NOMO-1 (cell line): ENCODE data around the gene MYDGF.
"Not testable (repeated sequence)": the region's sequence is repeated elsewhere in the genome, so short reads cannot be mapped to it uniquely, and the experiment has no call there.

Experiments used
- DNase-seq, 2 experiments: peaks; one replicate each; lab custom pipeline; 2025; ENCODE audit not compliant: unreplicated experiment in 2 of 2; lab: John Stamatoyannopoulos, UW

MYDGF gene

DNA sequence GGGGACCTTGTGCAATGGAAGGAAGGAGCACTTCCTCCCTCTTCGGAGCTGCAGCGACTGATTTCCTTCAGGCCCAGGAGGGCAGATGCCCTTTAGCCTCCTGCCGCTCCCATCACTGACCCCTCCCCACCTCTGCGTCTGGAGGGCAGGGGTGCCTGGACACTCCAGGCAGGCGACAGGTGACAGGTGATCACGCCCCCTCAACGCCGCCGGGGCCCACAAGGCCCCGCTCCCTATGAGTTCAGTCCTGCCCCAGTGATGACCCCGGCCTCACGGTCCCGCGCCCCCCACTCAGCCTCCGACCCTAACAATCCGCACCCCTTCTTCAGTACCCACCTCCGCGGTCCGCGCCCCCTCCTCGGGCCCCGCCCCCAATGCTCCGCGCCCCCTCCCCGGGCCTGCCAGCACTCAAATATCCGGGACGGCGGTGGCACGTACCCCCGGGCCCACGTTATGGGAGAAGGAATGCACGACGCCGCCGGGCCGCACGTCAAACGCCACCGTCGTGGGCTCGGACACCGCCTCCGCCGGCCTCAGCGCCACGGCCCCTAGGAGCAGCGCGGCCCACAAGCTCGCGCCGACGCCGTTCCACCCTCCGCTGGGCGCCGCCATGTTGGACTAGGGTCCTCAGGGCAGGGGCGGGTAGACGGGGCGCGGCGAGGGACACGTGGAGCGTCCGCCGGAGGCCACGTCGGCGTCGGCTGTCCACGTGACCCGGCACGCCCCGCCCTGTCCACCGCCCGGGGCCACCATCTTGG, at the start of gene MYDGF:
TSS of gene MYDGF (minus strand) at position 620 of the 758 bp plus-strand sequence. CDS start at position 612, 8 bp downstream.
- peak; percentile 86 for DNase-seq

DNA sequence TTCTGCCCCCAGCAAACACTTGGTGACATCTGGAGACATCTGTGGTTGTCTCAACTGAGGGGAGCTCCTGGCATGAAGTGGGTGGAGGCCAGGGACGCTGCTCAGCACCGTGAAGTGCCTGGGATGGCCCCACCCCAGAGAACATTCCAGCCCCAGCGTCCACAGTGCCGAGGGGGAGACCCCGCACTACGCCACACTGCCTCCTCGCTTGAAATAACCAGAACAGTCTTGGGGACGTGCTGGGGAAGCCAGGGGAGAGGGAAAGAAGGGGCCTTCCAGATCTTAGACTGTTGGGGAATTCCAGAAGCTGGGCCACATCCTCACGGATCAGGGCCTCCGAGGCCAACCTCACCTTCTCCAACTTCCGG, 49.3 kb upstream of the MYDGF start:
- no peak for DNase-seq

DNA sequence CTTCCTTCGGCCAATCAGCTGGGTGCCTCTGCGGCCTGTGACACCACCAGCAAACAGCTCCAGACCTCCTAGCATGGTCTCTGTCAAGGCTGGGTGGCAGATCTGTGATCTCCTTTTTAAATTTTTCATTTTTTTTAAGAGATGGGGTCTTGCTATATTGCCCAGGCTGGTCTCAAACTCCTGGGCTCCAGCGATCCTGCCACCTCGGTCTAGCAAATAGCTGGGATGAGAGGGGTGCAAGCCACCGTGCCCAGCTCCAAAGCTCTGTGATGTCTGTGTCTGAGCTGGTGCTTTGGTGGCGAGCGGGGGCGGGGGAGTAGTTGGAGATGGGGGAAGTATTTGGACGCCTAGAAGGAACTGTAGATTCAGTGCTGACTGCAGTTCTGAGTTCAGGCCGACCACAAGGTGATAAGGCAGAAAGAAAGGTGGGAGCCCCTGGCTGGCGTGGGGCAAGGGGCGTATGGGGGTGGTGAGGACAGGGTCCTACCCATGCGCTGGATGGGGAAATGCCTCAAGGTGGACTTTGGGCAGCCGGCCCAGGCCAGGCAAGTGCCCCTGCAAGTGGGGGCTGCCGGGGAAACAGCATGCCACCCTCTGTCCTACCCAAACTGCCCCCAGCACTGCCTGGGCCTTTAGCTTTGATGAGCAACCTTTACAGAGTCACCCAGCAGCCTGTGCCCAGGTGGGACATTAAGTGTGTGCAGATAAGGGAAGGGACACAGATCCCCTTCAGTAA, 48.0 kb upstream of the MYDGF start:
- no peak for DNase-seq

DNA sequence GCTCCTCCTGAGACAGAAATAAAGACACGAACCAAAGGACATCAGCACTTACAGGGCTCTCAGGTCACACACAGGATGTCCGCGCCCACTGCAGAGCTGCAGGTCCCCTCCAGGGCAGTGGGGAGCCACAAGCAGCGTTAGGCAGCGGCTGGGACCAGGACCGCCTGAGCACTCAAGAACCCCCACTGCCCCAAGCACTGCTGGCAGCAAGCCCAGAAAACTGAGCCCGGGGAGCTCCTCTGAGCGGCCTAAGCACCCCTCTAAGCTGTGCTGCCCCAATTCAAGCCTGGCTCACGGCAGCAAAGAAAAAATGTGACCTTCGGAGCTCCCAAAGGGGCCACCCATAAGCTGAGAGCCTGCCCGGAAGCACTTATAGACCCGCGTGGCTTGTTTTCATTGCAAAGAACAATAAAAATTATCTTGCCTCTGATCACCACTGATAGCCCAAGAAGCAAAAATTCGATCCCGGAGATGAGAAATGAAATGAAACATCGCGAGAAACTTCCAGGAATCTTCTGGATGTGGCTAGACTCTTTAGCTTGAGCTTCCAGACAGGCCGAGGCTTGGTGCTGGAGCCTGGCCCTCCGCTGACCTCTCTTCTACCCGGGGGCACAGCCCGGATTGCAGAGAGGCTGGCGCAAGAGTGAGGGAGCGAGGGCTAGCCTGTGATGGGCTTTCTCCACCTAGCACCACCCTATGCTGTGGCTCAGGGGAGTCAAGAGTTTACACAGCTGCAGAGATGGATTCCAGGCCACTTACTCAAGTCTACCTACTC, 47.2 kb upstream of the MYDGF start:
- no peak for DNase-seq

DNA sequence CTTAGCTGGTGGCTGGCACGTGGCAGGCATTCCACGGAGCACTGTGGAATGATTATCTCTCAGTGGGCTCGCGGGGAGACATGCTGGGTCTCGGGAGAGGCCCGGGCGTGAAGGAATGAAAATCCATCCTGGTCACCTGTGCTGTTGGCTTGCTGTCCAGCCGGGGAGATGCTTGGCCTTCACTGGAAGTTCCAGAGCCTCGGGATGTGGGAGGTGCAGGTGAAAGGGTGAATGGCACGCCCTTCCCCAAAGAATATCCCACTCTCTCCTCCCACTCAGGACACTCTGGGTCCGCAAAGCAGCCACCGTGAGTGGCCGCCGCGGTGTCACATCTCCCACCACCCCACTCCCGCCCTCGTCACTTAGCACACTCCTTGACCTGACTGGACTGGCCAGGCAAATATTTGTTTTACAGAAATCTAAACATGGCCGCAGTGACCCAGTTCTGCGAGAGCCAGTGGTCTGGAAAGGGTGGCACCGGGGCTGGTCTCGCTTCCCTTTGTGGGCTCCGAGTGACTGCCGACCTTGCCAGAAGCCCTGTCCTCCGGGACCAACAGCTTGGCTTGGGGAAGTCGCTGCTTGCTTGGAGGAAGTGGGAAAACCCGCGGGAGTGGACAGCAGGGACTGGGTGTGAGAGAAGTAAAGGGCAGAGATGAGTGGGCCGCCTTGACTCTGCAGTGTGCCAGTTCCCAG, 45.5 kb upstream of the MYDGF start:
- no peak for DNase-seq

DNA sequence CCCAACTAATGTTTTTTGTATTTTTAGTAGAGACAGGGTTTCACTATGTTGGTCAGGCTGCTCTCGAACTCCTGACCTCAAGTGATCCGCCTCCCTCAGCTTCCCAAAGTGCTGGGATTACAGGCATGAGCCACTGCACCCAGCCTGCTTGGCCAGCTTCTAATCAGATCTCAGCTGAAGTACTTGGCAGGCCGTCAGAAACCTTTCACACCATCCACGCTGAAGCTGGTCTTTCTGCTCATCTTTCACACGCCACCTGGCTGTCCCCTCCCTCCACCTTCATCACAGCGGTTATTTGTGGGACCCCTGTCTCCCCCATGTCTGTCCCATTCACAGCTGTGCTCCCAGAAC, 45.0 kb upstream of the MYDGF start:
- DNase-seq: not testable (repeated sequence)

DNA sequence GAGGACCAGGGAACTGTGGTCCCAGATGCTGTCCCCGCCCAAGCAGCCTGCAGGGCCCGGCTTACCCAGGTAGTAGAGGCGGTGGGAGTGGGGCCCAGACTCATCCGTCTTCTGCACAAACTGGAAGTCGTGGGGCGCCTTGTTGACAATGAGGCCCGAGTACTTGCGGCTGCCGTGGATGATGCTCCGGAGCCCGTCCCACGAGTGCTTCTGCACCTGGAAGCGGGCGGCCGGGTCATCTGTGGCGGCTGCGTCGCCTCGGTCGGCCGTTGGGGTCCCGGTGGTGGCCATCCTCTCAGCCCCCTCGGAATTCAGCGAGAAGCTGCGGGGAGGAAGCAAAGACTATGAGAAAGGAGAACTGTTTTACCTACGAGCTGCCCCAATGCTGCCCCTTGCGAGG, 43.9 kb upstream of the MYDGF start:
- no peak for DNase-seq

DNA sequence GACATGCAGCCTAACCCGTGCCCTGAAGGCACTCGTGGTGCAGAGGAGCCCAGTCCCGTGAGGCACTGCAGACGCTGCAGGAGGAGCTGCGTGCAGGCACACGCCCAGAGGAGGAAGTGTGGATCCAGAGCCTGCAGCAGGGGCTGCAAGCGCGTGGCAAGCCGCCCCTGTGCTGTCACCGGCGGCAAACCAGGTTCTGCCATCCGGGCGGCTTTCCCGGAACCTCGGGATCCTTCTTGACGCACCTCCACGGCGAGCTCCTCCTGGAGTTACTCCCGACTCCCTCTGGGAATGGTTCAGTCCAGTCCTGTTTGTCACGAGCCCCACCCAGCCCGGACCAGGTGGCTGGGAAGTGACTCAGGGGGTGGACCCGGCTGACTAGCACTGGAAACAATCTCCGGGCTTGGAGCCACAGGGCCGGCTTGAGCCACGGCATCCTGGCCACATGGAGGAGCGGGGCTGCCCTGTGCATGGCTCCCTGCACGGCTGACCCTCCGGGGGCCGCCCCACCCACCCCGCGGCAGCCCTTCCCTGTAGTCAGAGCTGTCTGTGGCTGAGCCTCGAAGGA, 43.3 kb upstream of the MYDGF start:
- no peak for DNase-seq

DNA sequence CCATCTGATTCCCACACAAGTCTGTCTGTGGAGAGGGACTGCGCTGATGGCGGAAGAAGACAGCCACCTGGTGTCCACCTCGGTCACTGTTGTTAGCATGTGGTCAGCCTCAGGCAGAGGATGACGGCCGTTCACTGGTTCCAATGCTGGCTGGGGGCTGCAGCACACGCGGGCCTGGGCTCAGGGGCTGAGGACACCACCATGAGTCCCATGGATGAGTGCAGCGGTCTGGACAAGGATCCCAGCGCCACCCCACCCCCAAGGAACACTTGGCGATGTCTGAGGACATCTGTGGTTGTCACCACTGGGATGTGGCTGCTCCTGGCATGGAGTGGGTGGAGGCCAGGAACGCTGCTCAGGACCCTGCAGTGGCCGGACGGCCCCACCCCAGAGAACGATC, 42.6 kb upstream of the MYDGF start:
- DNase-seq: no peak

DNA sequence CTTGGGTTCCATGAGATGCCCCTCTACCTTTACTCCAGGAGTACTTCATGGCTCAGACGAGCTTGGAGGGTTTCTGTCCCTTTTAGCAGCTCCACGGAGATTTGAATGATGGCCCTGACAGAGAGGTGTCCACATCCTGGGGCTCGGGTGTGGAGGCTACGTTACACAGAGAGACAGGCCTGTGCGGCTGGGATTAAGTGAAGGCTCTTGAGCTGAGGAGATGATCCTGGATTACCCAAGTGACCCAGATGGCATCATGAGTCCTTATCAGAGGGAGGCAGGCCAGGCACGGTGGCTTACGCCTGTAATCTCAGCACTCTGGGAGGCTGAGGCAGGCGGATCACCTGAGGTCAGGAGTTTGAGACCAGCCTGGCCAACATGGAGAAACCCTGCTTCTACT, 41.1 kb upstream of the MYDGF start:
- no peak for DNase-seq

DNA sequence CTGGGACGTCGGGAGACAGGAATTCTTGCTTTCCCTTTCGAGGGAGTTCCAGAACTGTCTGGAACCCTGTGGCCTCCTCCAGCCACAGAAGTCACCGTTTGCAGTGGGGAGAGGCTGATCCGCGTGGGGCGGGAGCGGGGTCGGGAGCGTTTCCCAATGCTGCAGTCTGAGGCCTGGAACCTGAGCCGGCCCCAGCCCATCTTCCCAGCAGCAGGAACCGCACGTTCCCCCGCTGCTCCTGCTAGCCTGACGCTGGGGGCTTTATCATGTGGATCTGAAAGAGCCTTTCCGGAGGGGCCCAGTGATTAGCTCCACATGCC, 40.1 kb upstream of the MYDGF start:
- no peak for DNase-seq

DNA sequence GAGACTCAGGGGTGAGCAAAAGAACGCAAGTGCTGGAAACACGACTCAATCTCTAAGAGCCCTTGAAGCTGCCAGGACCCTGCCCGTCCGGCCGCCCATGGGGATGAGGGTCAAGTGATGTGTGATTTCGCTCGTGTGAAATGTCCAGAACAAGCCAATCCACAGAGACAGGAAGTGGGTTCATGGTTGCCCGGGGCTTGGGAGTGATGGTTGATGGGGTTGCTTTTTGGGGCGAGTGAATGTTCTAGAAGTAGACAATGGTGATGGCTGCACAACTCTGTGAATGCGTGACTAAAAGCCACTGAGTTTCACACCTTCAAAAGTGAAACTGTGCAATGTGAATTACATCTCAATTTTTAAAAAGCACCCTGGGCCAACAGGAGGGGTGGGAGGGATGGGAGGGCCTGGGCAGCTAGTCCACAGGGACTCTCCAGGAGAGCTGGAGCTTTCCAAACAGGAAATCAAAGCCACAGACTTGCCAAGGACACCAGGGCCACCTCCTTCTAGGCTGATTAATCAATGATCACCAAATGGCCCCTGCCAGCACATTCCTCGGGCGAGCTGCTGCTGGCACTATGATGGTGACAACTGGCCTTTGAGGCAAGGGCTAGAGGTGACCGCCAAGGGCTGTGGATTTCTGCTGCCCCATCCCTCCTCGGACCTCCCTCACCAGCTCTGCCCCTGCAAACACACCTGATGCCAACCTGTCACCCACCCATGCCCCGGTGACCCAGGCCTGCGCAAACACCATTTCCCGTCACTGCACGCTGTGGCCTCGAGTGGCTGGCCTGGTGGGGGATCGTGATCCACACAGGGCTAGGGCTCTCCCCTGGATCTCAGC, 39.5 kb upstream of the MYDGF start:
- DNase-seq: no peak

DNA sequence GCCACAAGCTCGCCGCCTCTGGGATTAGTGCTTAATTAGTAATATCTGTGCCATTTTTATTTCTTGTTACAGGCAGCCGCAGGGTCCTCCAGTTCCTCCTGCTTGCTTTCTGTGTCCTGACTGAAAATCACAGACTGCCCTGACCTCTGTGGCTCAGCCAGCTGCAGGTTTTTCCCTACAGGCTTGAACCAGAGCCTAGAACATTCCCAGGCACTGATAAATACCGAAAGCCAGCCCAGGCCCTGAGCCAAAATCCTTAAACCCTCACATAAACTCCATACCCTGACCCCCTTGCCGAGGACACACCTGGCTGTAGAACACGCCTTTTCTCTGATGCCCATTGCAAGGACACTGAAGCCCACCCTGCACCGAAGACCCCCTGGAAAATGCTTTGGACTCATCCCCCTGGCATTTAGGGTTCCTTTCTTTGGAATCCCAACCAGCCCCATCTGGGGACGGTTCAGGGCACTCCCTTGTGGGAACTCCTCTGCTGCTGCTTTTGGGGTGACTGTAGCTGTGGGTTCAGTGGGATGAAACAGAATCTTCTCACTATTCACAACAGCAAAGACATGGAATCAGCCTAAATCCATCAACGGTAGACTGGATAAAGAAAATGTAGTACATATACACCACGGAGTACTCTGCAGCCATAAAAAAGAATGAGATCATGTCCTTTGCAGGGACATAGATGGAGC, 38.0 kb upstream of the MYDGF start:
- DNase-seq: no peak

DNA sequence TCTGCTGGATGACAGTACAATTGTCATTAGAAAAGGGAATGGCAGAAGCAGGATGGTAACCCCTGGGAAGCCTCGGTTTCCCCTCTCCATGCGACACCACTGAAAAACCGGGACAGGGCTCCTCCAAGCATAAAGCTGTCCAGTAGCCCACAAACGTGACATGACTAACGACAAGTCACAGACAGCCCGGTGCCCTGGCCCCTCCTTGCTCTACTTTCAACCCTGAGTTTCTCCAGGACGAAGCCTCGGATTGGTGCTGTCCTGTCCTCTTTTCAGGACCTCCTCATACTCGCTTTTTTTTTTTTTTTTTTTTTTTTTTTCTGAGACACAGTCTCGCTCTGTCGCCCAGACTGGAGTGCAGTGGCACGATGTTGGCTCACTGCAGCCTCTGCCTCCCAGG, 37.2 kb upstream of the MYDGF start:
- DNase-seq: no peak

DNA sequence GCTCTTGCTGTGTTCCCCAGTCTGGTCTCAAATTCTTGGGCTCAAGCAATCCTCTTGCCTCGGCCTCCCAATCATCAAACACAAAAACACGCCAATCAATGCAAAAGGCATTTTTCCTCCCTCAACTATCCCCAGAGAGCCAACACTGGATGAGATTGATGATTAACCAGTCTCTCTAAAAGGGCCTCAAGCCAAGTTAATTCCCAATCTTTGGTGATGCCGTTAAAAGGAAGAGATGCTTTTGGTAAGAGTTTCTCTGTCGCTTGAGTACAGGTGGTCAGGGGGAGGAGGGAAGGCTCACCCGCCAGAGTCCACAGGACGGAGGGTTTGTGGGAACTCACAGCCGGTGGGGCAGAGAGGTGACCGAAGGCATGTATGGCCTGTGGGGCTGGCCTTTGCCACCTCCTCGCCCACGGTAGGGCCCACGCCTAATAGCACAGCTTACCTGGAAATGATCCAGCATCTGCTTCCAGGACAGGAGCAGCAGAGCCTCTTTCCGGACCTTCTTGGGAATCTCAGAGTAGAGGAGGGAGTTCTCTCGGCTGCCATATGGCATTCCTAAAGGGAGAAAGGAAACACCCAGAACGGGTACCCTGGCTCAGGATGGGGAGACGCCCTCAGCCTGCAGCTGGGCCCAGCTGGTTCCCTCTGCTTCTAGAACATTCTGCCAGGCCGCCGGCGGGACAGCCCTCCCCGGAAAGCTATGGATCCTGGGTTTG, 35.4 kb upstream of the MYDGF start:
- no peak for DNase-seq

DNA sequence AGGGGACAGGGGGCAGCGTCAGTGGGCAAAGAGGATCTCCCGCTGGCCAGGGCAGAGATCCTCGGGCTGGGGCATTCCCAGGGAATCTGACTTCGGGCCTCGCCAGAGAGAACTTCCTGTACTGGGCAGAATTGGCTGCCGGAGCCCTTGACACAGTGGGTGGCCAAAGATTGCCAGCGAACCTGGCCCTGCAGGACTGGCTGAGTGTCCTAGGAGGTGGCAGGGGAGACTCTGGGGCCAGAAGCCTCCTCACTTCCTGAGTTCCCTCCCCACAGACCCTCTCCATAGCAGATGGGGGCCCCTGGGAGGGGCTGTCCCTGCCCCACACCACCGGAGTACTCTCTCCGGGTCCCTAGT, 34.2 kb upstream of the MYDGF start:
- no peak for DNase-seq

DNA sequence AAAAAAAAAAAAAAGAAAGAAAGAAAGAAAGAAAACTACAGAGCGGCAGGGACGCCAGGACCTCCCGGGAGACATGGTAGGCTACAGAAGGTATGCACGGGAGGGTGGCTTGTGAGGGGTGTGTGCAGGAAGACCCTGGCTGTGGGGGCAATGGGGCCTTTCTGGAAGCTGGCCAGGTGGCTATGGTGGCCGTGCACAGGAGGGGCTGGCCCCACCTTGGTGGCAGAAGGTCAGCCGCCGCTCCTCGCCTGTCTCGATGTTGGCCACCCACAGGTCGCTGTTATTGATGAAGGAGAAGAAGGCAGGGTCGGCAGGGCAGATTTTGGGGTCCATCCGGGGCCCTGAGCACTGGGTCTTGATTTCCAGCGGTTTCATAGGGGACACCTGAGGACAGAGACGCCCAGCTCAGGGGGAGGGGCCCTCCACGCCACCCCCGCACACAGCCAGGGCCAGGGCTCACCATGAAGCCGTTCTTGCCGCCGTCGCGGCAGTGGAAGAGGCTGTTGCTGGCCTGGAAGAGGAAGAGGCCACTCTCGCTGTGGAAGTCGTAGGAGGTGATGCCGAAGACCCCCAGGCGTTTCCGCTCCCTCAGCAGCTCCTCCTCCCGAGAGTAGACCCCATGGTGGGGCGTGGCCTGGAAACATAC, 33.7 kb upstream of the MYDGF start:
- DNase-seq: no peak

DNA sequence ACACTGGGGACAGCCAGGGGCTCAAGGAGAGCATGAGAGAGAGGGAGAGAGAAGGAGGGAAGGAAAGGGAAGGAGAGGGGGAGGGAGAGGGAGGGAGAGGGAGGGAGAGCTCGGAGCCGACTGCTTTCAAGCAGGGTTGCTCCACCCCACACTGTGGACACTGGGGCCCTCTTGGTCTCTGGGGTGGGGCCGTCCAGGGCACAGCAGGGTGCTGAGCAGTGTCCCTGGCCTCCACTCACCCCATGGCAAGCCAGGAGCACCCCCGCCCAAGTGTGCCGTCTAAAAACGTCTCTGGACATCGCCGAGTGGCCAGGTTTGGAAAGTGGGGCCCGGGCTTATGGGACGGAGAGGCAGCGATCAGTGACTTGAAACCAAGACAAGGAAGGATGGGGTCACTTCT, 32.6 kb upstream of the MYDGF start:
- DNase-seq: no peak

DNA sequence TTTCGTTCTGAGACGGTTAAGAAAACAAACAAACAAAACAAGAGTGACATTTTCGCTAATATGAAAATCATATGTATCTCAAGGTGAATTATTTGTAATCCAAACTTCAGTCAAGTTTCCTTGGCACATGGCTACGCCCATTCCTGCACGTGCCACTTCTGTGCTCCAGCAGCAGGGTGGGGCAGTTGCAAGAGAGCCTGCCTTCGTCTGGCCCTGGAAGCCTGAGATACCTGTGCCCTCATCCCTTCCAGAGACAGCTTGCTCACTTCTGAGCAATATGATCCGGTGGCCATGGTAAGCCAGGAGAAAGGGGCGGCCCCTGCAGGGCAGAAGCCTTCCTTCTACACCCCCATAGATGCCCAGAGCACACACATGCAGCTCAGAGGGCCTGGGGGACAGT, 31.4 kb upstream of the MYDGF start:
- DNase-seq: no peak
